ENCODE measurements around the gene CFAP298. TPM values are rescaled to one million over a fixed set of nuclear protein-coding genes. Genes with fewer than 3 reads are reported as not detected.

The CFAP298 gene, protein sequence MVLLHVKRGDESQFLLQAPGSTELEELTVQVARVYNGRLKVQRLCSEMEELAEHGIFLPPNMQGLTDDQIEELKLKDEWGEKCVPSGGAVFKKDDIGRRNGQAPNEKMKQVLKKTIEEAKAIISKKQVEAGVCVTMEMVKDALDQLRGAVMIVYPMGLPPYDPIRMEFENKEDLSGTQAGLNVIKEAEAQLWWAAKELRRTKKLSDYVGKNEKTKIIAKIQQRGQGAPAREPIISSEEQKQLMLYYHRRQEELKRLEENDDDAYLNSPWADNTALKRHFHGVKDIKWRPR
- total RNA-seq: 8.9 and 12.4 TPM in 2 replicates

DNA sequence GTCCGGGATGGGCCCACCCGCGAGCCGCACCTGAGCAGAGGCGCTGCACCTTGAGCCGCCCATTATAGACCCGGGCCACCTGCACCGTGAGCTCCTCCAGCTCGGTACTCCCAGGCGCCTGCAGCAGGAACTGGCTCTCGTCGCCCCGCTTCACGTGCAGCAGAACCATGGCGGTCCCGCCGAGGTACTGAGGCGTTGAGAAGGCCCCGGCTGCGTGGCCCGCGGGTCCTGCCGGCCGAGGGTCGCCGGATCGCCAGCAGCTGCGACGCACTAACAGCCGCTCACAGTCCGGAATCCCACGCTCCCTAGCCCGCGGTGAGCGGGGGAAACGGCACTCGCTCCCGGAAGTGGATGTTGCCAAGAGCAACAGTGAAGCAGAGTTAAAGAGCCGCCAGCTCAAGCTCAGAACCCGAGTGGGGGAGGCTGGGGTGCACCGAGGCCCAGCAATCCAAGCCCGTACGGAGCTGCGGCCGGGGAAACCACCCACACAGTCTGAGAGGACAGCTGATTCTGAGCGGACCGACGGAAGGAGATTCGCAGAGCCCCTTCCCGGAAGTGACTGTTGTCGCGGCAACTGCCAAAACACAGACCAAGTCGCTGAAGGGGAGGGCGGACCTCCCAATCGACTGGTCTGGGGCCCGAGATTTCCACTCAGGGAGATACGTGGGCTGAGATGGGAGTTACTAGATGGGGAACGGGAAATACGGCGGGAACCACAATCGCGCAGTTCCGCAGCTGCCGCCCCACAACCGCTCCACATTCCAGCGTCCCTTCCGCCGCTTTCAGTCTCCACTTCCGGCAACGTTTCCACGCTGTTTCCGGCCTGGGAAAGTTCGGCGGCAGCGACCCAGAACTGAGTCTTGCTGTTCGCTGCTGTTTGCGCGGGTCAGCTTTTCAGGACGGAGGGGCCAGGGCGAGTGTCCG, at the start of gene CFAP298:
Gene CFAP298, minus strand, starts transcription at position 303 of the 924 bp plus-strand sequence. Its CDS starts 134 bp downstream, at position 169.

DNA sequence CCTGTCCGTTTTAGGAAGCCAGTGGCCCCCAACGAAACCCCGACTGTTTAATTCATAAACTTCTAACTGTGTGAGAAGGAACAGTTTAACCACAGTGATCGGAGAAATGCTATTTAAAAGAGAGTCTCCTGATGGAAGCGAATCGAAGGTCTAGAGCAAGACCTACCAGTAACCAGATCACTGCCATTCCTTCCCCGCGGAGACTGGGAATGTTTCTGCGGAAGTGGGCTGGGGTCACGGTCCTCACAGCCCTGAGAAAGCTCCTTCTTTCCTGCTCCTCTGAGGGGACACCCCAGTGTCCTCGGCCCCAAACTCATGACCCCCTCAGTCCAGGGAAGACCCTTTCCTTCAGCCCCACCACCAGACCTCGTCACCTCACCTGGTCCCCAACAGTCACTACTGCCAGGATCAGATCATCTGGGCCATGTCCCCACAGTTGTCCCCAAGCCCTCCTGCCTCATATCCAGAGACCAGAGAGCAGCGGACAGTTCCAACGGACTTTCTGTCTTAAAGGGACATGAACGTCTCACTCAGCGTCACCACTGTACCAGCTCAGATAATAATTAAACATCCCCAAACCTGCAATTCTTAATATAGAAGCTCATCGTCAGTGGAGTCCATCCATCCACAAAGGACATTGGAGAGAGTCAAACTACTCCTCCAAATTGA, 27.0 kb downstream of the CFAP298 start, which contains the start of gene TCP10L:
Gene TCP10L, minus strand, starts transcription at position 482 of the 669 bp plus-strand sequence. CDS start 1,219 bp downstream, outside the sequence.

Small RNAs within 50 kb of the gene (small RNA-seq; reads per million reads assigned to genes)
- not detected for gene RNA5SP490

Other genes starting within 250 kb of the CFAP298 start
- gene URB1, start 219.4 kb downstream of the CFAP298 start, total RNA-seq: 23.1 and 28.4 TPM in 2 replicates
- gene EVA1C, start 199.7 kb downstream of the CFAP298 start, total RNA-seq: 4.4 and 4.9 TPM in 2 replicates
- gene TCP10L, start 26.9 kb downstream of the CFAP298 start, total RNA-seq: under 0.01 TPM in 1 of 2 replicates, not detected in the other
- 6.6 and 8.3 TPM in 2 replicates for gene SYNJ1, start 115.6 kb upstream of the CFAP298 start, total RNA-seq
- gene PAXBP1, start 159.4 kb upstream of the CFAP298 start, total RNA-seq: 26.6 and 27.3 TPM in 2 replicates

All from hair follicle dermal papilla cell (primary cell).